ENCODE results near the gene PNMA6E.
"Not testable (repeated sequence)": the region's sequence is repeated elsewhere in the genome, so short reads cannot be mapped to it uniquely, and the experiment has no call there.

The PNMA6E gene

DNA sequence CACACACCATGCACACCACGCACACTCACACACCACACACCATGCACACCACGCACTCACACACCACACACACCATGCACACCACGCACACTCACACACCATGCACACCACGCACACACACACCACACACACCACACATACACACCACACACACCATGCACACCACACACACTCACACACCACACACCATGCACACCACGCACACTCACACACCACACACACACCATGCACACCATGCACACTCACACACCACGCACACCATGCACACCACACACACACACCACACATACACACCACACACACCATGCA is 11.7 kb downstream of the PNMA6E start:
- DNase-seq (ENCODE audit: low read depth, low spot score); H3K4me3 ChIP-seq (ENCODE audit: low read length): not testable (repeated sequence)

DNA sequence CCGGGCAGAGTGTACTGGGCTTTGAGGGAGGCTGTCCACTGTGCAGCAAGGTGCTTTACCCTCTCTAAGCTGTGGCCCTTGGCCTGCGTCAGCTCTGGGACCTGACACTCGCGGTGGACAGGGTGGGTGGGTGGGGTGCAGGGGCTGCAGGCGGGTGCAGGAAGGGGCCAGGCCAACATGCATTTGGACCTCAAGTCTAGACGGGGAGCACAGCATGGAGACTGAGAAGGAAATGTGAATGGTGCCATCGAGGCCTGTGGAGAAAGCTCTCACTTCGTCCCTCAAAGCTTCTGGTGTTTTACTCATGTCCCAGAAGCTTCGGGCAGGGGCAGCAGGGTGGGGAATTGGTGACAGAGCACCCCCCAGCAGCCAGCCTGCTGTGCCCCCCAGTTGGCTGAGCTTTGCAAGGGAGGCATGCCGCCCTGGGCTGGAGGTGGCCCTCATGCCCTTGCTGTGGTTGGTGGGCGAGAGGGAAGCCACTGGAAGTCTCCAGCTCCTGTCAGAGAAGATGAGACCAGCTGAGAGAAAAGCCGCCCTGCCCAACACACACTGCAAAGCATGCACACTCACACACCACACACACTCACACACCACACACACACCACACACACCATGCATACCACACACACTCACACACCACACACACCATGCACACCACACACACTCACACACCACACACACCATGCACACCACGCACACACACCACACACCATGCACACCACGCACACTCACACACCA is 12.3 kb downstream of the PNMA6E start:
- DNase-seq (ENCODE audit: low read depth, low spot score): no peak
- no peak overlapping the region for H3K4me3 ChIP-seq (ENCODE audit: low read length)

DNA sequence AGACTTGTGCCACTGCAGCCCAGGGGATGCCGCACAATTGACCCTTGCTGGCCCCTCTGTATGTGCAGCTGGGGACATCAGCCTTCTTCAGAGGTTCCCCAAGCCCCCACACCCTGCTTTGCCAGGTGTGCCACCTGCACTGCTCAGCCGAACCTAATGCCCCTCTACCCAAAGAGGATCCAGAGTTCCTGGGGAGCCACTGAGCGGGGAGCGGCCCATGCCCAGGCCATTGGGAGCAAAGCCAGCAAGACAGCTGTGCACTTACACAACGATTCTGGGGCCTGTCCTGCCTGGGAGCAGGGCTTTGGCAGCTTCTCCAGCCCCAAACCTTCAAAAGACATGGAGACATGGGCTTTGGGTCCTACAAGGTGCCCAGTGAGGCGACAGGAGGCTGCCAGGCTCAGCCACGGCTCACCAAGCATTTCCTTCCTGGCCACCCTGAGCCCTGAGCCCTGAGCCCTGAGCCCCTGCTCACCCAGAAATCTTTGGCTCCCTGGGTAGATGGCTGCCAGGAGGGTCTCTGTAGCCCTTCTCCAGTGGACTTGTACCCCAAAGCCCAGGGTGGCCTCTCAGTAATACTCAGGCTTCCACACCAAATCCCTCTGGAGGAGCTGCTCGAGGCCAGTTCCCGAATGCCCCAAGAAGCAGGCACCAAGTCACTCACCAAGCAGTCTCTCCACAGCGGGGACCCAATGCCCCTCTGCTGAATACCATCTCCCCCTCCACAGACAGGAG is 13.0 kb downstream of the PNMA6E start:
- no peak for DNase-seq (ENCODE audit: low read depth, low spot score)
- H3K4me3 ChIP-seq (ENCODE audit: low read length): no peak overlapping the region

DNA sequence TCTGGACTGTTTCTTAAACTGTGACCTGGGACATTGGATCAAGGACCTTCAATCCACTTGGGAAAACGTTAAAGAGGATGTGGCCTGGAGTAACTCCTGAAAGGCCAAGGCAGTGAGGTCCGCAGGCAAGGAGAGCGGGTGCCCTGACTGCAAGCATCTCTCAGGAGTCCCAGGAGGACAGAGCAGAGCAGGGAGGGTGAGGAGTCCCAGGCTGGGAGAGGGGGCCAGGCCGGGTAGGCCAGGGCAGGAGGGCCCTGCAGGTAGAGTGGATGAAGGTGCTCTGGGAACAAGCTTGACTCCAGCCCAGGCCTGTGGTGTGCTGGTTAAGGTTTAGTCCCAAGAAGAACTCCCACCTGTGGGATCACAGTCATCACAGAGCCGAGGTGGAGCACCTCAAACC is 13.8 kb downstream of the PNMA6E start:
- DNase-seq (ENCODE audit: low read depth, low spot score): no peak
- no peak overlapping the region for H3K4me3 ChIP-seq (ENCODE audit: low read length)

DNA sequence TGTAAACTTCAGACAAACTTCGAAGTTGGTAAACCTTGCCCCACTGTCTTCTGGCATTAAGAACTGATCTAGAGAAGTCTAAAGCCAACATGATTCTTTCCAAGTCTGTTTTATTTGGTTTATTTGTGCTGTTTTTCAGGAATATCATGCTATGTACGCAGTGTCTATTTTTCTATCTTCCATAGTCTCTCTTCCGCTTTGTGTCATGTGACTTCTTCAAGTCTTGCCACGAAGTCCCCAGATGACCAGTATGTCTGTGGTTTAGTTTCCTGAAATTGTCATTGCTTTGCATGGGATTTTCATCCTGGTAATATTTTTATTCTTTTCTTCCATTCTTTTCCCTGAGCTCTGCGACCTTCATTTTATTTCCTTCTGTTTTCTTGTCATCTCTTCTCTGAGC is 15.1 kb downstream of the PNMA6E start:
- no peak for DNase-seq (ENCODE audit: low read depth, low spot score)
- H3K4me3 ChIP-seq (ENCODE audit: low read length): no peak overlapping the region

DNA sequence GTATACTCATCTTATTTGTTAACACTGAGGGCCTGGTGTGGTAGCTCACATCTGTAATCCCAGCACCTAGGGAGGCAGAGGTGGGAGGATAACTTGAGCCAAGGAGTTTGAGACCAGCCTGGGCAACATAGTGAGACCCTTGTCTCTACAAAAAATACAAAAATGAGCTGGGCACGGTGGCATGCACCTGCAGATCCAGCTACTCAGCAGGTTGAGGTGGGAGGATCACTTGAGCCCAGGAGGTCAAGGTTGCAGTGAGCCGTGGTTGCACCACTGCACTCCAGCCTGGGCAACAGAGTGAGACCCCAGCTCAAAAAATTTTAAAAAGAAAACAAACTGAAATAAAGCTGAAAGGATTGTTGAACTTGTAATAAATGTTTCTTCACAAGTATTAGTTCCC is 16.2 kb downstream of the PNMA6E start:
- H3K4me3 ChIP-seq (ENCODE audit: low read length); DNase-seq (ENCODE audit: low read depth, low spot score): not testable (repeated sequence)

DNA sequence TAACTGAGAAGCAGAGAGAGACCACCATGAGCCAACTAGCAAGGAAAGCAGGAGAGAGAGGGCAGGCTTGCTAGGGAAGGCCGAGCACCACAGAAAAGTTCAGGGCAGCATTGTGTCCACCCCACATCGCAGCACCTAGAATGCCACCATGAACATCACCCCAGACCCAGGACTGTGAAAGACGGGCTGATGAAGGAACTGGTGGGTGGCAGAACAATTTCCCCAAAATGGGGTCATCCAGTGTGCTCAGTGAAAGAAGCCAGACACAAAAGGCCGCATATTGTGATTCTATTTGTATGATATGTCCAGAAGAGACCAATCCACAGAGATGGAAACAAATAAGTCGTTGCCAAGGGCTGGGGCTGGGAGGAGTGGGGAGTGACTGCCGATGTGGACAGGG is 16.8 kb downstream of the PNMA6E start:
- DNase-seq (ENCODE audit: low read depth, low spot score): no peak
- H3K4me3 ChIP-seq (ENCODE audit: low read length): no peak overlapping the region

DNA sequence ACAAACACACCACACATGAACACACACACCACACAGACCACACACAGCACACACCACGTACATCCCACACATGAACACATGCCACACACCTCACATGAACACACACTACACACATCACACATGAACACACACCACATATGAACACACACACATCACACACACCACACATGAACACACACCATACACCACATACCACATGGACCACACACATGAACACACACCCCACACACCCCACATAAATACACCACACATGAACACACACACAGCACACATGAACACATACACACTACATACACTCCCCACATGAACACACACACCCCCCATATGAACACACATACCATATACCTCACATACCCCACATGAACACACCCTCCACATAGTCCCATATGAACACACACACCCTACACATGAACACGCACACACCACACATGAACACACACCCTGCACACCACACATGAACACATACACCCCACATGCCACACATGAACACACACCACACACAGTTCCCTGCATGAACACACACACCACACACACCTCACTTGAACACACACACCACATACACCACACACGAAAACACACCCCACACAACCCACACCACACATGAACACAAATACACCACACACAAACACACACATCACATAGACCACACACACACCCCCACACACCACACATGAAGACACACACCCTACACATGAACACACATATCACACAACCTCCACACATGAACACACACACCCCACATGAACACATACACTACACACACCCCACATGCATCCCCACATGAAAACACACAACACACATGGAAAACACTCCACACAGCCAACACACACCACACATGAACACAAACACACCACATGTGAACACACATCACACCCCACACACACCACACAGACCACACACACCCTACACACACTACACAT is 18.3 kb downstream of the PNMA6E start:
- no peak for DNase-seq (ENCODE audit: low read depth, low spot score)
- H3K4me3 ChIP-seq (ENCODE audit: low read length): no peak overlapping the region

DNA sequence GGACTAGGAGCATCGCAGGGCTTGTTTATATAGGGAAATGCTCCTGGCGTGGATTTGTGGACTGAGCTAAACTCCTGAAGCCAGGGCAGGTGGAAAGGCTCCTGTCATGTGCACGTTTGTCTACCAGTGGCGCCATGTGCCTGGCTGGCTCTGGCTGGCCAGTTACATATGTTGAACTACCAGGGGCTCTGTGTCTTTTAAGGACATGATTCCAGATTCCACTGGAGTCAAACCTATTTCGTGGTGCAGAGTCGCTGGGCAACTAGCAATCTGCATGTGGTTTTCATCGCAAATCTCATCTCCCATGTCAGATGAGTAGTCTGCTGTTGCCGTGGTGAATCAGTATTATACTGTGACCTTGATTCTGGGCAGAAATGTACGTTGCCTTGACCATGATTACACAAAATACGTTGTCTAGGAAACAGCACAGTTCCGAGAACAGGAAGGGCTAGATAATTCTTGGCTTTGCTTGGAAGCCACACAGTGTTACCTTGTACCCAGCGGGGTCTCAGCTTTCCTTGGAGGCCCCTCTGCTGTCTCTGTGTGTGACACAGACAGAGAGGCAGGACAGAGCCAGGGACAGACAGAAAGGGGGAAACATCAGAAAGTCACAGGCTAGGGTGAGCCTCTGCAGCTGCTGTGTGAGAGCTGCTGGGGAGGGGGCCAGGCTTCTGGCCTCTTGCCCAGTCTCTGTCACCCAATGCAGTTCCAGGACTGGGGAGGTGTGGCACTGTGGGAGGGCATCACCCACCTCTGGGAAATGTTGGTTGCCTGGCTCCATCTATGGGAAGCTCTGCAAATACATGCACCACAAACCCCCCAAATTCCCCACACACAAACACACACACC is 19.2 kb downstream of the PNMA6E start:
- no peak overlapping the region for H3K4me3 ChIP-seq (ENCODE audit: low read length)
- DNase-seq (ENCODE audit: low read depth, low spot score): peak; percentile 37

DNA sequence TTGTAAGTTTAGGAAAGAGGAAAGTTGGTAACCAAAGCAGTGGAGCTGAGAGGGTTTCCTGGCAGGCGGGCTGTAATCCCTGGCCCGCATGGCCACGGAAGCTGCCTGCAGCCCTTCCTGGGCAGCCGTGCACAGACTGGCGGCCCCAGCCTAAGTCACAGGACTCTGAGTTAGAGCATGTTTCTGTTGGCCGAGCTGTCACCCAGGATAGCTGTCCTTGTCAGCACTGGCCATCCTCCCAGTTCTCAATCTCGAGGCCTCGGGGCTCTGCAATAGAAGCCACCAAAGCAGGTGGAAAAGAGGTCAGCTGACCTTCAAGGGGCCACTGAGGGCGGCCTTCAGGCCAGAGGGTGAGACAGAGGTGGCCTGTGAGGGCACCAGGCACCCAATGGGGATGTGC is 20.5 kb downstream of the PNMA6E start:
- H3K4me3 ChIP-seq (ENCODE audit: low read length): no peak overlapping the region
- no peak for DNase-seq (ENCODE audit: low read depth, low spot score)

DNA sequence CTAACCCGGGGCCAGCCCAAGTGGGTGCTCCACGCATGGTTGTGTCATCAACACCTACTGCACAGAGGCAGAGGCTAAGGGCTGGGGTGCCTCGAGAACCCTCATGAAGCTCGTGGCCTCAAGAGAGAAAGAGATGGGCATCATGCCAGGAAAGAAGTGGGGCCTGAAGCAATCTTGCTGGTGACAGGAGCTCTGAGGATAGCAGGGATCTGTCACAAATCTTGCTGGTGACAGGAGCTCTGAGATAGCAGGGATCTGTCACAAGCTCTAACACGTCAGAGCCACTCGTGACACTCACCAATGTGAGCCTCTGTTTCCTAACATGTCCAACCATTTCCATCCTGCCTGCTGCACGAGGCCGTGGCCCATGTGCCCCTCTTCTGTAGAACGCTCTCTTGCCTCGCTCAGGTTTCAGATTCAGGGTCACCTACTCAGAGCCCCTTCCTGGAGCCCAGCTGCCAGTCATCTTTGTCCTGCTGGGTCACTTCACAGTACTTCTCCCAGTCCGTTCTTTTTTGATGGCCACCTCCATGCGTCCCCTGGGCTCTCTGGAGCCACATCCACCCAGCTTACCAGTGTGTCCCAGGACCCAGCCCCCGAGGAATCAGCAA is 21.1 kb downstream of the PNMA6E start:
- no peak for DNase-seq (ENCODE audit: low read depth, low spot score)

DNA sequence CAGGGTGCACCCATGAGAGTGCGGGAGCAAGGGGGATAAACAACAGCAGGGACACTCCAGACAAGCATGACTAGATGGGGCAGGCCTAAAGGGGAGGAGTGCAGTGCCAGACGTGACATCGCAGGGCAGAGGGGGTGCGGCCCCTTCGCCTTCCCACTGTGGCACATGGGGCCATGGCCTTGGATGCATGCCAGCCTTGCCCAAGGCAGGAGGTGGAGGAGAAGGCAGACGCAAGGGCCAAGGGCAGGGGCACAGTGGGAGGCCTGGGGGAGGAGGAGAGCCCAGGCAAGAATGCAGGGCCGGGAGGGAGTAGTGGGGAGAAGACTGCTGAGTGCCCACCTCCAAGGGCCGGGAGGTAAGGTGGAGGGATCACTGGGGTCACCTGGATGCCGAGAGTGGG is 21.6 kb downstream of the PNMA6E start:
- no peak for DNase-seq (ENCODE audit: low read depth, low spot score)
- H3K4me3 ChIP-seq (ENCODE audit: low read length): no peak overlapping the region

More for the DNA sequence above, 21.1 kb downstream of the PNMA6E start:
- H3K4me3 ChIP-seq (ENCODE audit: low read length): no peak overlapping the region

DNA sequence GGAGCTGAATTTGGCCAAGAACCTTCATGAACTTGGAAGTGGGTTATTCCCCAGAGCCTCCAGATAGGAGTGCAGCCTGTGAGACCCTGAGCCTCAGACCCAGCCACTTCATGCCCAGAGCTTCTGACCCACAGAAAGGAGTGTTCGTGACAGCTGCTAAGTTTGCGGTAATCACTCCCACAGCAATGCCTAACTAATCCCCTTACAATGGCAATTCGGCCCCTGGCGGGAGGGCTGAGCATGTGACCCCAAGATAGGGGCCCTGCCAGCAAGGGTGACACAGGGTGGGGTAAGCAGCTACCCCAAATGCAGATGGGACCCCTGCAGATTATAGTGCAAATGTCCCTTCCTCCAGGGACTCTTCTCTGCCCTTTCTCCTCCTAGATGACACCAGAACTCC is 22.5 kb downstream of the PNMA6E start:
- no peak overlapping the region for H3K4me3 ChIP-seq (ENCODE audit: low read length)
- no peak for DNase-seq (ENCODE audit: low read depth, low spot score)

DNA sequence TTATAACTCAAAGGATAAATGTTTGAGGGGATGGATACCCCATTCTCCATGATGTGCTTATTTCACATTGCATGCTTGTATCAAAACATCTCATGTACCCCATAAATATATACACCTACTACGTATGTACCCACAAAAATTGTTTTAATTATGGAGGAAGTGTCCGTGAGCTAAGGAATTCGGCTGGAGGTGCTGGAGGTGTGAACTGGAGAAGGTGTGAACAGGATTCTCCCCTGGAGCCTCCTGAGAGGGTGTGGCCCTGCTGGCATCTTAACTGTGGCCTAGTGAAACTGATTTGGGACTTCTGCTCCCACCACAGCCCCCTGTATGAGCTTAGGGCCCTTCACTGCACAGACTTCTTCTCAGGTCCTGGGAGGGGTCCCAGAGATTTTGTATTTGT is 23.4 kb downstream of the PNMA6E start:
- no peak overlapping the region for H3K4me3 ChIP-seq (ENCODE audit: low read length)
- DNase-seq (ENCODE audit: low read depth, low spot score): no peak

DNA sequence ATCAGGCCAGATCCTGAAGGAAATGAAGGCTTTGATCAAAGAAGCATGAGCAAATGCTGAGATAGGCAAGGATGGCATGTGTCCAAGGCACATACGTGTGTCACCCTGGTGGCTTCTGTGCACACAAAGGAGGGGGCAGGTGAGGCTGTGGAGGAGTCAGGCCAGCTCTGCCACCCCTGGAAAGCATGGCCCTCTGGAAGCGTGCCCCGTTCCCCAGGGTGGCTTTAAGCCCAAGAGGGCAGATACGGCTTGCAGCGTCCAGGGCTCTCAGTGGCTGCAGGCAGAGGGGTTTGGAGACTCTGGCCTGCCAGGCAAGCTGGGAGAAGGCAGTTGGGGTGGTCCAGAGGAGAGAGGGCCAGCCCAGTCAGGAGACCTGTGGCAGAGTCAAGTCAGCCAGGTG is 25.6 kb downstream of the PNMA6E start:
- no peak overlapping the region for H3K4me3 ChIP-seq (ENCODE audit: low read length)
- no peak for DNase-seq (ENCODE audit: low read depth, low spot score)

DNA sequence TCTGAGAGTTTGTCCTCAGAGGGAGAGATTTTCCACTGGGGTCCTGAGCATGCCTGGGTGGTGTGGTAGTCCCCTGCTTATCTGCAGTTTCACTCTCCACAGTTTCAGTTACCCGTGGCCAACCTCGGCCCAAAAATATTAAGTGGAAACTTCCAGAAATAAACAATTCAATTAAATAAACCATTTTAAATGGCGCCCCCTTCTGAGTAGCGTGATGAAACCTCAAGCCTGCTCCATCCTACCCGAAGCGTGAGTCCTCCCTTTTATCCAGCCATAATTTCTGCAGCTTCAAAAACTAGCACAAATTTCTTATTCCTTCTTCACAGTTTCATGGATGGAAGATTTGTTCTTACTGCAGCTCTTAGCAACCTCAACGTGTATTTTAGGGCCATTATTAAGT is 26.7 kb downstream of the PNMA6E start:
- H3K4me3 ChIP-seq (ENCODE audit: low read length): no peak overlapping the region
- no peak for DNase-seq (ENCODE audit: low read depth, low spot score)

DNA sequence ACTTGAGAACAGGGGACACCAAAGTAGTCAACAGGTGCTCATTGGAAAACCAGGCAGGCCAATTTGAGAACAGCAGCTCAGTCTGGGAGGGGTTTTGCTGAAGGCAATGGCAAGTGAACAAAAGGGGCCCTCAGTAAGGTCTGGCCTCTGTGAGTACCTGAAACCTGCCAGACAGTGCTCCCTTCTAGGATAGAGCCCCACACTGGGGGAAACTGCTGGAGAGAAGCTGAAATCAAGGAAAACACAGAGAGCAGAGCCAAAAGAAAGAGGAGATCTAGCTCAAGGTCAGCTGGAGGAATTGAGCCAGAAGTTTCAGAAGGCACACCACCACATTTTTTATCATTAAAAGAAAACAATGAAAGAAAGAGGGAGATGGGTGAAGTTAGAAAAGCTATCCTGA is 28.2 kb downstream of the PNMA6E start:
- DNase-seq (ENCODE audit: low read depth, low spot score): no peak
- no peak overlapping the region for H3K4me3 ChIP-seq (ENCODE audit: low read length)

DNA sequence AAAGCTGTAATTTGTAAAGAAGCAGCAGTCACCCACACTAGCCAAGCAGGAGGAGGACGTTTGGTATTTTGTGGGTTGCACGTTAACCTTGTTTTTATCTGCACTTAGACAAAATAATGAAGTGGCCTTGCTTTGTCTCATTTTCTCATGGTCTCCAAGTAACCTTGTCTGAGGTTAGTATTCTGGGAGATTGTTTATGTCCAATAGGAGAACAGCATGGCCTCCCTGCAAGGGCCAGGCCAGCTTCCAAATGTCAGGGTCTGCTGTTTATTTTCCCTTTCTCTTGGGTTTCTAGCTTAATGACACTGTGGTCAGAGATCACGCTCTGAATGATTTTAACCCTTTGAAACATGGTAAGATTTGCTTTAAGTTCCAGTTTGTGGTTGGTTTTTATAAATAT is 29.9 kb downstream of the PNMA6E start:
- H3K4me3 ChIP-seq (ENCODE audit: low read length): no peak overlapping the region
- DNase-seq (ENCODE audit: low read depth, low spot score): no peak

All from Jurkat, Clone E6-1 (cell line).